Measurements from ENCODE around the gene ZNF579. TPM values are rescaled to one million over a fixed set of nuclear protein-coding genes. Genes with fewer than 3 reads are reported as not detected.

The ZNF579 gene
- total and polyA plus RNA-seq, 2 of the 8 experiments (the other 6 are each of a cell fraction or from before 2014, with no cell fraction given): 10.0 to 18.9 TPM

GRCh38 chr19:55552206-55552605, 28.4 kb downstream of the ZNF579 start (continued):
- TF ChIP-seq CHD7 (IDR thresholded peaks at IDR 0.05; ENCODE audit: insufficient replicate concordance, low read length): no peak
- no peak for TF ChIP-seq SIRT6 (IDR thresholded peaks at IDR 0.05; ENCODE audit: low read length)
- TF ChIP-seq ZNF274 (IDR thresholded peaks at IDR 0.05; ENCODE audit: borderline replicate concordance, extremely low read depth, low read length): no peak
- TF ChIP-seq RBBP5 (IDR thresholded peaks at IDR 0.05; ENCODE audit: borderline replicate concordance, low read depth, low read length): no peak
- TF ChIP-seq NANOG (IDR thresholded peaks at IDR 0.05; ENCODE audit: insufficient read depth, low read depth, low read length, poor library complexity, severe bottlenecking): no peak
- TF ChIP-seq POU5F1 (IDR thresholded peaks at IDR 0.05; ENCODE audit: low read depth, low read length): no peak
- TF ChIP-seq KDM4A (IDR thresholded peaks at IDR 0.05; ENCODE audit: low read depth, low read length, severe bottlenecking): no peak
- no peak for TF ChIP-seq ASH2L (IDR thresholded peaks at IDR 0.05; ENCODE audit: low read length)

Measured in H1 (cell line).